DMS153 (cell line): ENCODE measurements around the gene DNAH10.
A peak's percentile ranks its signal among the peaks of the same experiment; 100 is the strongest.
"Not testable (repeated sequence)": the region's sequence is repeated elsewhere in the genome, so short reads cannot be mapped to it uniquely, and the experiment has no call there.

Source experiments
- DNase-seq: peaks from one replicate; lab custom pipeline; 2025; lab: John Stamatoyannopoulos, UW

The DNAH10 gene

DNA sequence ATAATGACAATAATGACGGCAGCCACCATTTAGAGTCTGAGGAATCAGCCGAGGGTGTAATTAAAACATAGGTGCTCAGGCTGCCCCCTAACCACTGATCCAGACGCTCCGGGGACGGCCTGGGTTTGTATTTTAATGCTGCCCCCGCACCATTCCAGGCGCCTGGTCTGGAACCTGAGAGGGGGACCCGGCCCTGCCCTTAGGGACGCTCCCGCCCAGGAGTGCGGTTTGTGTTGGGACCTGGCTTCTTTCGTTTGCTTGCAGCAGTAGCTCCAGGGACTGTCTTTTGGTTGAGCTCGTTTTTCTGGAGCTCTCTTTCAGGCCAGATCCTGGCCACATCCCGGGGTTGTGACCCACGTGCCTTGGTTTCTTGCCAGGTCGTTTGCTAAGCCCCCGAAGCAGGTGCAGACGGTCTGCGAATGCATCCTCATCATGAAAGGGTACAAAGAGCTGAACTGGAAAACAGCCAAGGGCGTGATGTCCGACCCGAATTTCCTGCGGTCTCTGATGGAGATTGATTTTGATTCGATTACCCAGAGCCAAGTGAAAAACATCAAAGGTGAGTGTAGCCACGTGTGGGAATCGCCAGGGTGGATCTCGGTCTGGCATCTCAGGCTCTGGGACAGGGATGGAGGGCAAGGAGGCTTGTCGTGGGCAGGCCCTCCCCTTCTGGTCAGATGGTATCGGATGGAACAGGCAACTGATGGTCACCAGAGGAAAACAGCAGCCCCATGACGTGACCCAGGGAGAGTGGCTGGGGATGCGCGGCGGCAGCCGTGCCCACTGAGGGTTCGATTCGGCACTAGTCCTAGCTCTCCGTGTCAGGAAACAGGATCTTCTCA is 147.0 kb downstream of the DNAH10 start:
- peak; percentile 17 for DNase-seq

DNA sequence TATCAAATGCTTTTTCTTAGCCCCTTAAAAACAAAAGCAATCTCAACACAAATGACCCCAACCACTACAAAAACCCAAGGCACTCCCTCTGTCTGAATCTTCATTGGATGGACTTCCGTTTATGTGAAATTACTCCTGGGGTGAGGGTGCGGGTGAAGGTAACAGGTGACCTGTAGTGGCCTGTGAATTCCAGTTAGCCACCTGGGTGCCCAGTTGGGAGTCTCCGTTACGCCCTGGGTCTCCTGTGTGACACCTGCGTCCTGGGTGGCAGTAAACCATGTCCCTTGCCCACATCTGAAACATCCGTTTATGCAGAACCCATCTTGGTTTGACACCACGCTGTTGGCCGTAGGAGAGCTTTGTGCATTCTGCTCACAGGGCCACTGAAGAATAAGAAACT is 148.0 kb downstream of the DNAH10 start:
- no peak for DNase-seq

DNA sequence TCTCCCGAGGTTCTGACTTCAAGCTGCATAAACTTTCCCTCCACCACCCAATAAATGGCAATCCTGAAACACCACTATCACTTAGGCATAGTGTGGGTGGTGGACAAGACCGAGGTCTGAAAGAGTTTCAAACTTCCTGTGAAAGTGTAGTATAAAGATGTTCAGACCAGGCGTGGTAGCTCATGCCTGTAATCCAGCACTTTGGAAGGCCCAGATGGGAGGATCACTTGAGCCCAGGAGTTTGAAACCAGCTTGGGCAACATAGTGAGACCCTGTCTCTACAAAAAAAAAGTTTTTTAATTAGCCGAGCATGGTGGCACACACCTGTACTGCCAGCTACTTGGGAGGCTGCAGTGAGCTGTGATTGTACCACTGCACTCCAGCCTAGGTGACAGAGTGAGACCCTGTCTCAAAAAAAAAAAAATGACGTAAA is 148.7 kb downstream of the DNAH10 start:
- DNase-seq: peak; percentile 41

DNA sequence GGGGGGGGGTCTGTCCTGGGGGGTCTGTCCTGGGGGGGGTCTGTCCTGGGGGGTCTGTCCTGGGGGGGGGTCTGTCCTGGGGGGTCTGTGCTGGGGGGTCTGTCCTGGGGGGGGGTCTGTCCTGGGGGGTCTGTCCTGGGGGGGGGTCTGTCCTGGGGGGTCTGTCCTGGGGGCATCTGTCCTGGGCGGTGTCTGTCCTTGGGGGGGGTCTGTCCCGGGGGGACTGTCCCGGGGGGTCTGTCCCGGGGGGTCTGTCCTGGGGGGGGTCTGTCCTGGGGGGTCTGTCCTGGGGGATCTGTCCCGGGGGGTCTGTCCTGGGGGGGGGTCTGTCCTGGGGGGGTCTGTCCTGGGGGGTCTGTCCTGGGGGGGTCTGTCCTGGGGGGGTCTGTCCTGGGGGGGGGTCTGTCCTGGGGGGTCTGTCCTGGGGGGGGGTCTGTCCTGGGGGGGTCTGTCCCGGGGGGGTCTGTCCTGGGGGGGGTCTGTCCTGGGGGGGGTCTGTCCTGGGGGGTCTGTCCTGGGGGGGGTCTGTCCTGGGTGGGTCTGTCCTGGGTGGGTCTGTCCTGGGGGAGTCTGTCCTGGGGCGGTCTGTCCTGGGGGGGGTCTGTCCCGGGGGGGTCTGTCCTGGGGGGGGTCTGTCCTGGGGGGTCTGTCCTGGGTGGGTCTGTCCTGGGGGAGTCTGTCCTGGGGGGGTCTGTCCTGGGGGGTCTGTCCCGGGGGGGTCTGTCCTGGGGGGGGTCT is 149.7 kb downstream of the DNAH10 start:
- not testable (repeated sequence) for DNase-seq

DNA sequence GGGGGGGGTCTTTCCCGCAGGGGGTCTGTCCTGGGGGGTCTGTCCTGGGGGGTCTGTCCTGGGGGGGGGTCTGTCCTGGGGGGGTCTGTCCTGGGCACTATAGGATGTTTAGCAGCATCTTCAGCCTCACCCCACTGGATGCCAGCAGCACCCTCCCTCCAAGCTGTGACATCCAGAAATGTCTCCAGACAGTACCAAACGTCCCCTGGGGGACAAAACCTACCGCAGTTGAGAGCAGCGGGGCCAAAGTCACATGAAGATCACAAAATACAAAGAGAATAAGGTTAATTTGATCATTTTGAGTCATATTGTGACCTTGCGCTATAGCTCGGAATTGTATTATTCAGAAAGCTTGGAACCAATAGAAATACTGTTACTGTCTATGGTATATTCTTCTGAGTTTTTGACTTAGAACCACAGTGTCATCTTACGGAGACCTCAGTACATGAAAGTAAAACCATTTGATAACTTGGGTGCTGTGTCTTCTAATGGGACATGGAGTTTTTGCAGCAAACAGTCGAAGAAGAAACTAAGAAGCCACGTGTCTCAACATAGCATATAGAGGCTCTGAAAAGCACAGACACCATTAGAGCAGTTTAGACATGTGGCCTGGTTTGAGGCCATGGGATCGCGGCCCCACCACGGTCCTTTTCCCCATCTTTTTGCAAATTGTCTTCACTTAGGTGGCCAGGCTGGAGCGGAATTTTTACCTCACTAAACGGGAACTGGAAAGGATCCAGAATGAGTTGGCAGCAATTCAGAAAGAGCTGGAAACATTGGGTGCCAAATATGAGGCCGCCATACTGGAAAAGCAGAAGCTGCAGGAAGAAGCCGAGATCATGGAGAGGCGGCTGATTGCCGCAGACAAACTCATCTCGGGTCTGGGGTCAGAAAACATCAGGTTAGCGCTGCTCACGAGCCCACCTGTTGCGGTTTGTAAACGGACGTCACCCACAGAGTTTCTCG is 150.6 kb downstream of the DNAH10 start:
- DNase-seq: peak; percentile 35

DNA sequence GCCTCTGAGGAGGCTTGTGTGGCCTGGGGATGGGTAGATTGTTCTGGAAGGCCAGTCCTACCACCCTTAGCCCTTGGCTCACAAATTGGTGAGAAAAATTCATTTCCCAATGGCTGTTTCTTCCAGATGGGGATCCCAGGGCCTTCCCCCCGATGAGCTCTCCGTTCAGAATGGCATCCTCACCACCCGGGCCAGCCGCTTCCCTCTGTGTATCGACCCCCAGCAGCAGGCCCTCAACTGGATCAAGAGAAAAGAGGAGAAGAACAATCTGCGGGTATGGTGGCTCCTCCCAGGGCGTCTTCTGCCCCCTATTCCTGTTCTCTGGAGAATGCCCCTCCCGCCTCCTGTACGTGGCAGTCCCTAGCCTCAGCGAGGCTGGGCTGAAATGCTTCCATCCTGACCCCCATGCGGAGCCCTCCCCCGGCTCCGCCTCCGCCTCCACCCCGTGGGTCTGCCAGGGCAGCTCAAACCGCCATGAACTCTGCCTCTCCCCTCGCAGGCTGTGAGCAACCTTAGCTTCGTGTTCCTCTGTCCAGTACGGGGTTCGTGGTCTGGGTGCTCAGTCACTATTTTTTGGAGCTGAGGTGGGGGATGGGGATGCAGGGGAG is 152.7 kb downstream of the DNAH10 start:
- no peak for DNase-seq

DNA sequence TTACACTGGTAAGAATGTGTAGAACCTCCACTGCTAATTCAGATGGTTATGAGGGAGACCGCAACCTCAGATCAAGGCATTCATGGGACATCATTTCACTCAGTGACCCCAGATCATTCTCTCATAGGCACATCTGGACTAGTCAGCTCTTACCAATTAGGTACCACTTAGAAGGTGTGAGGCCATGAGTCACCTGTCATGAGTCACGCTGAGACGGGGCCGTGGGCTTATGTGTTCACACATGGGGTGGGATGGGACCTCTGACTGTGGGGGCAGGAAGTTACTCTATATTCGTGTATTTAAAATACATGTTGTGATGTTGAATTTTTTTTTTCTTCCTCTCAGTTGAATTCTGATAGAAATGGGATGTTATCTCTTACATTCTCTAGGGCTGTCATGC is 154.6 kb downstream of the DNAH10 start:
- DNase-seq: no peak

DNA sequence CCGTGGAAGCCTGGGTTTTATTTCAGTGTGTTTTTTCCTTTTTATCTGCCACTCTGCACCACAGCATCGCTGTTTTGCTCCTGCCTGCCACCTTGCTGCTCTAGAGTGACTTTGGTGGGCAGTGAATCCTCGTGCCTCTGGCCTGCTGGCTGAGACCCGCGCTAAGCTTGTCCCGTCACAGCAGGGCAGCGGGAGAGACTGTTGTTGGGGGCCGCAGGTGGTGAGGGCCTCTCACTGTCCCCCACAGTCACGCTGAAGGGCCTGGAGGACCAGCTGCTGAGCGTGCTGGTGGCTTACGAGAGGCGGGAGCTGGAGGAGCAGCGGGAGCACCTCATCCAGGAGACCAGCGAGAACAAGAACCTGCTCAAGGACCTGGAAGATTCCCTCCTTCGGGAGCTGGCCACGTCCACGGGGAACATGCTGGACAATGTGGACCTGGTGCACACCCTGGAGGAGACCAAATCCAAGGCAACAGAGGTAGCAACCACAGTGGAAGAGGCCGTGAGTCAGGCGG is 155.3 kb downstream of the DNAH10 start:
- DNase-seq: no peak

DNA sequence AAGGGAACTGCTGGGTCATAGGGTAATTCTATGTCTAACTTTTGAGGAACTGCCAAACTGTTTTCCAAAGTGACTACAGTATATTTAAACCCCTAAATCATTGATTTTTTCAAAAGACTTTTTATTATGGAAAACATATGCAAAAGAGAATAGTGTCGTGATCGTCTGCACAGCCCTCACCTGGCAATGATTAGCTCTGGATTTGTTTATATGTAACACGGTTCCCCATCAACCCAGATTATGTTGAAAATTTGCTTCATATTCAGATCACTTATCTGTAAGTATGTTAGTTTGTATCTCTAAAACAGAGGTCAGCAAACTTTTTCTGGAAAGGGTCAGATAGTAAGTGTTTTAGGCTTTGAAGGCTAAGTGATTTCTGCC is 157.9 kb downstream of the DNAH10 start:
- no peak for DNase-seq

DNA sequence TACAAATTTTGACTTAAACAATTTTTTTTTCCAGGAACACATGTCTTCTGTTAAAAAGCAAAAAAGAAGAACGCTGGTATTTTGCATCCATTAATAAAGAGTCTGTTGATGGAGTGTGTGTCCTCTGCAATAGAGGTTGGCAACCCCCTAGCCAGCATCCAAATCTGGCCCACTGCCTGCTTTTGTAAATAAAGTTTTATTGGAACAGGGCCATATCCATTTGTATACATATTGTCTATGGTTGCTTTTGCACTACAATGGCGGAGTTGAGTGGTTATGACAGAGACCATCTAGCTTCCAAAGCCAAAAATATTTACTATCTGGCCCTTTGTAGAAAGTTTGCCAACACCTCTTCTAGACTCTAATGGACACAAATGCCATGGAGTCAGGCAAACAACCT is 160.9 kb downstream of the DNAH10 start:
- no peak for DNase-seq

DNA sequence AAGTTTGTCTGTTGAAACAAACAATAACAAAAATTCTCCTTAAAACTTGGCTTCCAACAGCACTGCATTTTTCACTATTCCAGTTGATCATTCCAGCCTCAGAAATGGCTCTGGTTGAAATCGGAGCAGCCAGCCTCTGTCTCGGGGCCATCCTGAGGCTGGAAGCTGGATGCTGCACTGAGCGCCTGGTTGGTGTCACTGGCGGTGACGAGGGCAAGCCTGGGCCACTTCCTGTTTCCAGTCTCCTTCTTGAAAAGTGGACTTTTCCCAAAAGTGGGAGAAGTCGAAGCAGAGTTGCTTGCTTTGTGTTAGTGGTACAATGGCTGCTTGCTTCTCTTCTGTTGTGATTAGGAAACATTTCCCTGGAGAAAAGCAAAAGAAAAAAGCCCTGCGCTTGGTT is 161.8 kb downstream of the DNAH10 start:
- no peak for DNase-seq

DNA sequence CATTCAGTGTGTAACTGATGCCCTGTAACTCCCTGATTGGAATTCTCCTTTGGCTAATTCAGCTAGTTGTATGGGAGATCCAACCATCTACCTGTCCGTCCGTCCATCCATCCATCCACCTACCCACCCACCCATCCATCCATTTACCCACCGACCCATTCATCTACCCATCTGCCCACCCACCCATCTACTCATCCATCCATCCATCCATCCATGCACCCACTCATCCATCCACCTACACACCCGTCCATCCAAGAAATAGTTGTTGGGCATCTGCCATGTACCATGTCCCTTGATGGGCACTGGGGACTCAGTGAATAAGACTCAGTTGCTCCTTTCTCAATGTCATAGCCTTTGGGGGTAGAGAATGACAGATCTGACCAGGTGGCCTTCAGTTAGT is 162.4 kb downstream of the DNAH10 start:
- DNase-seq: no peak

DNA sequence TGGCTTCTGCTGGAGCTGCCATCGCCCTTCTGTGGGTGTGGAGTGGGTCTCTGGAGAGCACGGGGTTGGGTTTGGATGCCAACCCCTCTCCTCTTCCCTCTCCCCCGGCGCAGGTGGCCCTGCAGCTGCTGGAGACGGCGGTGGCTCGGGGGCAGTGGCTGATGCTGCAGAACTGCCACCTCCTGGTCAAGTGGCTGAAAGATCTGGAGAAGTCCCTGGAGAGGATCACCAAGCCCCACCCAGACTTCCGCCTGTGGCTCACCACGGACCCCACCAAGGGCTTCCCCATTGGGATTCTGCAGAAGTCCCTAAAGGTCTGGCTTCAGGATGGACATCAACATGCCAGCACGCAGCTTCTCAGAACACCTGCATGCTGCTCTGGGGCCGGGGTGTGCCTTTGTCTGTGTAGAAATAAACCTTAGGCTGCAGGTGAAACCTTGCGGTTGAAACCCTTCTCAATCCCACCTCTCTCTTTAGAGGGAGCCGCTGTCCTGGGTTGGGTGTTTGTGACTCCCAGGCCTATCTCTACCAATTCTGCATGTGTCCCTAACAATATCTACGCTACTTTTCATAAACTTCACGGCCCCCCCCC is 166.3 kb downstream of the DNAH10 start:
- DNase-seq: peak; percentile 61

DNA sequence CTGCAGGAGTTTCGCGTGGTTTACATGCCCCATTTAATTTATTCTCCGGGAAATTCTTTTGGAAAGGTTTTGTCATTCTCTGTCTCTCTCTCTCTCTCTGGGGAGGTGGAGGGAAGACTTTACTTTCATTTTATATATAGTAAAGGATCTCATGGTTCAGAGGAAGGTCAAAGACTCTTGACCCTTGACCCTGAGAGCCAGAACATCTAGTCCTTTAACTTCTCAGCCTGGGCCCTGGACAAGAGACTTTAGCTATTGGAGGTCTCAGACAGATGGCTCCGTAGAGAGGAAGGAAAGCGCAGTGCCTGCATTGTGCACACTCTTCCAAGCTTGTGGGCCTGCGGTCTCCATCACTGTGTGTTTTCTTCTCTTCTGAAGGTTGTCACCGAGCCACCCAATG is 166.8 kb downstream of the DNAH10 start:
- DNase-seq: no peak

DNA sequence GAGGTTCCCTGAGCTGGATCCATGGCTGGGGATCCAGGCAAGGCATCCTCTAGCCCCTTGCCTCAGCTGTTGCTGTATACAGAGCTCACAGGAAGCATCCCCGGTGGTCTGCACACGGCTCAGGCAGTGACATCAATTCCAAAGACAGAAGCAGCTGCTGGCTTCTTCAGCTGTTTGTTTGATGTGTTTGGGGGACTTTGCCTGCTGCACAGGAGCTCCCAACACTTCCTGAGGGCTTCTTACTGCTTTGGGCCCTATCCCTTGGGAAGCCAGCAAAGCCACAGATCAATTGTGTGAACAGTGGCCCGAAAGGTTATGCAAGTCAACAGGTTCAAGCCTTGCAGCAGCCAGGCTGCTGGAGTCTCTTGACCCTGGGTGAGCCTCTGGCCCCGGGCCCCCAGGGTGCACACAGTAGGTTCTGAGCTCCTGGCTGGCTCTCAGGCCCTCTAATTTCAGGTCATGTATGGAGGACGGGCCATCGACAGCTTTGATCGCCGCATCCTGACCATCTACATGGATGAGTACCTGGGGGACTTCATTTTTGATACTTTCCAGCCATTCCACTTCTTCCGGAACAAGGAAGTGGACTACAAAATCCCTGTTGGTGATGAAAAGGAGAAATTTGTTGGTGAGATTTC is 168.0 kb downstream of the DNAH10 start:
- no peak for DNase-seq

DNA sequence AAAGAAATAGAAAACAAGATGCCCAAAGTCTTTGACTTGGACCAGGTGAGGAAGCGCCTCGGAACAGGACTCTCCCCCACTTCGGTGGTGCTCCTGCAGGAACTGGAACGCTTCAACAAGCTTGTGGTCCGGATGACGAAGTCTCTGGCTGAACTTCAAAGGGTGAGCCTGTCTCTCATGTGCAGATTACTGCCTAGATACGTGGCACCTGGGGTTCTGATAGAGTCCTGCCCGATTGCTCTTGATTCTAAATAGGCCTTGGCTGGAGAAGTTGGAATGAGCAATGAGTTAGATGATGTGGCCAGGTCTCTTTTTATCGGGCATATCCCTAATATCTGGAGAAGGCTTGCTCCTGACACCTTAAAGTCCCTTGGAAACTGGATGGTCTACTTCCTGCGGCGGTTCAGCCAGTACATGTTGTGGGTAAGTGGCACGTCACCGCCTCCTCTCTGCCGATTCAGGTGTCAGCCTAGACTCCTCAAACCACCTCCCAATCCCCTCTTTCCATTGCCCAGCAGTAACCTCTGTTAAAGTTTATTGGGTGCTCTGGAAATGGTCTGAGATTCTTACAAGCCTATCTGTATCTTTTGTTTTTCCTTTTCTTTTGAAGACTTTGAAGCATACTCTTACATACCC is 169.7 kb downstream of the DNAH10 start:
- no peak for DNase-seq

DNA sequence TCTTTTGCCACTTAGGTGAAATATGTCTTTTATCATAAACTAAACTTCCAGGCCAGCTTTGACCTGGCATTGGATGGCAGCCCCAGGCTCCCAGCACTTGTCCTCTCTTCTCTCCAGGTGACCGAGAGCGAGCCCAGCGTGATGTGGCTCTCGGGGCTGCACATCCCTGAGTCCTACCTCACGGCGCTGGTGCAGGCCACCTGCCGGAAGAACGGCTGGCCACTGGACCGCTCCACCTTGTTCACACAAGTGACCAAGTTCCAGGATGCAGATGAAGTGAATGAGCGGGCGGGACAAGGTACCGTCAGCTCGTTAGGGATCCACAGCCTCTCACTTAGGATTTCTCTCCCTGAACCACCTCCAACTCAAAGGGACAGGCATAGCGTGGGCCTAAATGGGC is 171.1 kb downstream of the DNAH10 start:
- no peak for DNase-seq

DNA sequence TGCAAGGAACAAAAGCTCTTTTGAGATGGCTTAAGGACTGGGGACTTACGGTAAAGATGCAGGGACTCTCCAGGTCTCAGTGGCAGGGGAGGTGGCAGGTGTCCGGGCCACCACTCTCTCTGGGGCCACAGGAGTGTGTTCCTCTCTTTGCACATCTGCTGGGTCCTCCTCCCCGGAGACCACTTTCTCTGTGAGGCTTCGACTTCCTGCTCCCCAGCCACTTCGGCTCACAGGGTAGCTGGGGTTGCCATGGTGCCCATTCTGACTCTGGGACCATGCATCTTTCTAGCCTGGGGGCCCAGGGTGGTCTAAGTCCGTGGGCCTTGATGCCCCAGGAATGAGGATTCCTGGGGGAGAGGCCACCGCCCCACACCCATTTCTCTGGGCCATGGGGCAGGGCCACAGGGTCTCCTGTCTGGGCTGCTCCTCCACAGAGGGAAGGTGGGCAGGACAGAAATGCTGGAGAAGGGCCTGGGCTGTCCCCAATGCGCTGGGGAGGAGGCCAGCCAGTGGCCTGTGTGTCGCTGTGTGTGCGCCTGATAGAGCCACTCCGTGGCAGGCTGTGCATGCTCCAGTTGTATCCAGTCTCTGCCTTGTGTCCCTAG is 172.0 kb downstream of the DNAH10 start:
- DNase-seq: no peak

DNA sequence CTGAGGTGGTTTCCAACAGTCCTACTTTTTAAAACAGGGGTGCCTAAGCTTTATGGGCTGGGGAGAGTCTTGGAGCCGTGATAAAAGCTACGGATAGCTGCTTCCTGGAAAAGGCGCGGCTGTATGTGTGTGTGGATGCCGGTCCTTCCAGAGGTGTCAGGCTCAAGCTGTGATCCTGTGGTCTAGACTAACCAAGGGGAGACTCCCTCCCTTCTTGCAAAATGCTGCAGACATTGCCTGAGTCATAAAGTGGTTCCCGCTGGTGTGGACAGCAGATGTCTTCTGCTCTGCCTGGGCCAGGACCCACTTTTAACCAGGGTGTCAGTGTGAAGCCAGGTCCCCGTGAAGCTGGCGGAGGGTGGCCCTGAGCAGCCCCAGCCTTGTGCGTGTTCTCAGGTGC is 172.7 kb downstream of the DNAH10 start:
- no peak for DNase-seq

DNA sequence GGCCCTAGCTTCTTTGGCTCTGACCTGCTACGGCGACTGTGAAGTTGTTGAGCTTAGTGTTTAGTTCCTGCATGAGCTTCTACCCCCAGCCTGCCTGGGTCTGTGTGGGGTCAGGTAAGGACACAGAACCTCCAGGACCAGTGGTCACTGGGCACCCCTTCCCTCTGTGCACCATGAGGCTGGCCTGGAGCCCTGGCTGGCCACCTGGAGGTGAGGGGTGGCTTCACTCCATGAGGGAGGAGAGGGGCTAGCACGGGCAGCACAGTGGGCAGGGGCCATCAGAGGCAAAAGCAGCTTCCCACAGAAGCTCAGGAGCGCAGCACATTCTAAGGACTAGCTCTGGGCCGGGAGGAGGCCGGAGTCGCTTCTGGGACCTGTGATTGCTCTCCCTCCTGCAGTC is 173.9 kb downstream of the DNAH10 start:
- no peak for DNase-seq
